Thyroid gland (tissue), 4 donors: ENCODE measurements around the gene CACNA1B. TPM values are rescaled to one million over a fixed set of nuclear protein-coding genes. Genes with fewer than 3 reads are reported as not detected.
"Not testable (repeated sequence)": the region's sequence is repeated elsewhere in the genome, so short reads cannot be mapped to it uniquely, and the experiment has no call there.

ENCODE experiments used
- DNase-seq, 2 donors: peaks; one replicate each; pipeline ENCODE4 v3.0.0-alpha.2; 2019
- H3K27ac ChIP-seq, 3 donors: fragments of 200-600 bp; sonication (generic); 1 replicate in 2 of 3; 2 replicates in 1 of 3; pipeline ENCODE4 v1.5.1; 2016 to 2019; ENCODE audit warnings: mild to moderate bottlenecking in 1 of 3, moderate library complexity in 1 of 3
- H3K27me3 ChIP-seq: fragments of 200-600 bp; sonication (generic); one replicate; pipeline ENCODE4 v1.5.1; 2019
- H3K36me3 ChIP-seq, 2 donors: fragments of 200-600 bp; sonication (generic); one replicate each; pipeline ENCODE4 v1.5.1; 2016 to 2019
- H3K4me1 ChIP-seq, 2 donors: fragments of 200-600 bp; sonication (generic); one replicate each; pipeline ENCODE4 v1.5.1; 2017 to 2019
- H3K4me3 ChIP-seq, 3 donors: fragments of 200-600 bp; sonication (generic); replicated peaks in 1 of 3; 1 replicate in 2 of 3; 2 replicates in 1 of 3; pipeline ENCODE4 v1.5.1; 2016; ENCODE audit warnings: mild to moderate bottlenecking in 1 of 3
- H3K9me3 ChIP-seq: fragments of 200-600 bp; sonication (generic); one replicate; pipeline ENCODE4 v1.5.1; 2017
- POLR2A ChIP-seq, 2 donors: fragments of 450-650 bp; IDR thresholded peaks; one replicate each; pipeline ENCODE4 v1.6.1; 2017; ENCODE audit warnings: antibody characterized with exemption in 2 of 2, mild to moderate bottlenecking in 2 of 2, moderate library complexity in 1 of 2
- WGBS, 2 donors: methylation state at CpG; one replicate each; pipeline ENCODE4 v1.1.5; 2017; 5-methylcytosine and 5-hydroxymethylcytosine counted together
- intact Hi-C: fragments of 100-400 bp; cut with DNase I; formaldehyde crosslinking; loops from one replicate; pipeline ENCODE4 v1.15.1; 2023
- total RNA-seq, 4 donors: library from RNA; depleted of rRNA; stranded (reverse); fragments of >200 nt; gene quantifications; one replicate each; pipeline ENCODE4 v1.2.3, GENCODE V29; 2016
- TF ChIP-seq, protein P1 (sequence below), 6 experiments: fragments of 200-600 bp in 3 of 6; fragments of 450-650 bp in 3 of 6; sonication (generic) in 3 of 6; IDR thresholded peaks; one replicate each; pipeline ENCODE4 v1.5.1; 2016 to 2019; ENCODE audit warnings: antibody characterized with exemption in 6 of 6, mild to moderate bottlenecking in 2 of 6, inconsistent platforms in 1 of 6, moderate library complexity in 1 of 6

Gene CACNA1B
- total RNA-seq, 4 donors from 2014 or later, result 0.13 to 0.68 (median 0.35) TPM

GRCh38 chr9:137882506-137882821 lies 4.9 kb downstream of the CACNA1B start:
- intact Hi-C loops, result no loop called here
- Histone ChIP-seq H3K27ac (no peak overlapping the region), H3K4me1 (peaks cover 3 to 6% of the 10 kb centered on the region in 2 donors), H3K27me3 (peaks cover 3% of the 10 kb centered on the region), H3K4me3 (no peak overlapping the region), H3K36me3 (no peaks in the 10 kb centered on the region), H3K9me3 (no peaks in the 10 kb centered on the region)
- 85% methylated on average over 10 of the region's 10 CpGs; no CpG with 5 or more reads in 1 of the 2 donors for WGBS, 2 donors
- no peak for DNase-seq
- TF ChIP-seq, protein P1, sequence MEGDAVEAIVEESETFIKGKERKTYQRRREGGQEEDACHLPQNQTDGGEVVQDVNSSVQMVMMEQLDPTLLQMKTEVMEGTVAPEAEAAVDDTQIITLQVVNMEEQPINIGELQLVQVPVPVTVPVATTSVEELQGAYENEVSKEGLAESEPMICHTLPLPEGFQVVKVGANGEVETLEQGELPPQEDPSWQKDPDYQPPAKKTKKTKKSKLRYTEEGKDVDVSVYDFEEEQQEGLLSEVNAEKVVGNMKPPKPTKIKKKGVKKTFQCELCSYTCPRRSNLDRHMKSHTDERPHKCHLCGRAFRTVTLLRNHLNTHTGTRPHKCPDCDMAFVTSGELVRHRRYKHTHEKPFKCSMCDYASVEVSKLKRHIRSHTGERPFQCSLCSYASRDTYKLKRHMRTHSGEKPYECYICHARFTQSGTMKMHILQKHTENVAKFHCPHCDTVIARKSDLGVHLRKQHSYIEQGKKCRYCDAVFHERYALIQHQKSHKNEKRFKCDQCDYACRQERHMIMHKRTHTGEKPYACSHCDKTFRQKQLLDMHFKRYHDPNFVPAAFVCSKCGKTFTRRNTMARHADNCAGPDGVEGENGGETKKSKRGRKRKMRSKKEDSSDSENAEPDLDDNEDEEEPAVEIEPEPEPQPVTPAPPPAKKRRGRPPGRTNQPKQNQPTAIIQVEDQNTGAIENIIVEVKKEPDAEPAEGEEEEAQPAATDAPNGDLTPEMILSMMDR (IDR thresholded peaks at IDR 0.05), result no peak
- no peak for TF ChIP-seq POLR2A (IDR thresholded peaks at IDR 0.05)

- H3K9me3 ChIP-seq, H3K4me3 ChIP-seq, H3K36me3 ChIP-seq, H3K27ac ChIP-seq, intact Hi-C loops, H3K27me3 ChIP-seq, H3K4me1 ChIP-seq, DNase-seq: not testable (repeated sequence)
- WGBS, 2 donors, result no CpG with 5 or more reads among the region's 6 CpGs
Measured at GRCh38 chr9:137883977-137884376, 6.4 kb downstream of the CACNA1B start.

GRCh38 chr9:137884547-137884946 lies 7.0 kb downstream of the CACNA1B start:
- H3K27me3 ChIP-seq, intact Hi-C loops, H3K9me3 ChIP-seq, H3K4me3 ChIP-seq, H3K36me3 ChIP-seq, H3K4me1 ChIP-seq, H3K27ac ChIP-seq: not testable (repeated sequence)
- DNase-seq, result peak in 1 of 2 donors; percentile 12
- 26 to 43% methylated on average over 2 to 6 of the region's 7 CpGs for WGBS, 2 donors

DNA sequence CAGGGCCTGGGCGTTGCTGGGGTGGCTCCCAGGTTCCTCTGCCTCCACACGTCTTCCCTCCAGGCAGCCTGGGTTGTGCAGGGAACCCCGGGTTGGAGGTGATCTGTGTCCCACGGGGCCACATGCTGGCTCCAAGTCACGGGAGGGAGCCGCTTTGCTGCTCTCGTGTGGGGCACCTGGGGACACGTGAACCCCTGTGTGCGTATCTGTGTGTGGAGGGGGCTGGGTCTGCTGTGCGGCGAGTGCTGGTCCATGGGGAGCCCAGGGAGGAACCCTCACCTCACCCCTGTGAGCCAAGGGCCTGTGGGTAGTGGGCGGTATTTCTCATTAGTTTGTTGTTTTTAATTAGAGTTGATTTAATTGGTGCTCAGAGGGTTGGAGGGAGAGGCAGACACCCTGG lies 7.5 kb downstream of the CACNA1B start:
- H3K36me3 ChIP-seq, H3K27ac ChIP-seq, H3K4me3 ChIP-seq, H3K9me3 ChIP-seq, H3K4me1 ChIP-seq, DNase-seq, intact Hi-C loops, H3K27me3 ChIP-seq: not testable (repeated sequence)
- 95% methylated on average over 7 of the region's 12 CpGs; no CpG with 5 or more reads in 1 of the 2 donors for WGBS, 2 donors

DNA sequence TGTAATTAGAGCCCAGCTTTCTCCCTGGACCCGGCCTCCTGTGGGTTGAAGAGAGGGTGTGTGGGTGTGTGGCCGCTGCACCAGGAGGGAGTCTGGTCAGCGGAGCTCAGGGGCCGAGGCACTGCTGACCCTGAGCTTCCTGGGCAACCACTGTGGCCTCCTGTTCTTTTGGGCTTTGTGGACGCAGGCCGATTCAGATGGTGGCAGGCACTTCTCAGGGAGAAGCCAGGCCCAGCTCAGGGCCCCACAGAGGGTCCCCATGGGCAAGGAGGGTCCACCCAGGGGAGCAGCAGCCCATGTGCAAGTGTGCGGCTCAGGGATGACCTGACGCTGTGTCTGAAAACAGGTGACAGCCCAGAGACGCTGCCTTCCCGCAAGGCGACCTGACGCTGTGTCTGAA lies 11.0 kb downstream of the CACNA1B start:
- H3K36me3 ChIP-seq, H3K4me1 ChIP-seq, H3K9me3 ChIP-seq, H3K4me3 ChIP-seq, intact Hi-C loops, H3K27me3 ChIP-seq, DNase-seq, H3K27ac ChIP-seq: not testable (repeated sequence)
- whole genome bisulfite sequencing, 2 donors, result 90% methylated on average over 6 of the region's 12 CpGs; no CpG with 5 or more reads in 1 of the 2 donors

- H3K36me3 ChIP-seq, H3K9me3 ChIP-seq, intact Hi-C loops, DNase-seq, H3K4me3 ChIP-seq, H3K4me1 ChIP-seq, H3K27me3 ChIP-seq, H3K27ac ChIP-seq: not testable (repeated sequence)
- no CpG with 5 or more reads among the region's 14 CpGs for WGBS, 2 donors
Measured at GRCh38 chr9:137889966-137890365, 12.4 kb downstream of the CACNA1B start.

GRCh38 chr9:137890768-137891587 lies 13.4 kb downstream of the CACNA1B start:
- H3K27ac ChIP-seq, intact Hi-C loops: not testable (repeated sequence)

GRCh38 chr9:137891588-137892423 lies 14.2 kb downstream of the CACNA1B start:
- no peak for TF ChIP-seq POLR2A (IDR thresholded peaks at IDR 0.05)
- TF ChIP-seq, protein P1 (IDR thresholded peaks at IDR 0.05), result no peak
- Histone ChIP-seq H3K4me1 (no peaks in the 10 kb centered on the region), H3K27ac (no peak overlapping the region), H3K9me3 (no peaks in the 10 kb centered on the region), H3K36me3 (no peaks in the 10 kb centered on the region), H3K27me3 (no peaks in the 10 kb centered on the region), H3K4me3 (no peak overlapping the region)
- WGBS, 2 donors, result 60 to 74% methylated on average over 11 to 20 of the region's 20 CpGs
- no peak for DNase-seq
- intact Hi-C loops, result no loop called here

More at GRCh38 chr9:137890768-137891587, 13.4 kb downstream of the CACNA1B start:
- H3K4me3 ChIP-seq, DNase-seq, H3K9me3 ChIP-seq, H3K4me1 ChIP-seq, H3K36me3 ChIP-seq, H3K27me3 ChIP-seq: not testable (repeated sequence)
- WGBS, 2 donors, result 66% methylated on average over 6 to 20 of the region's 24 CpGs
